HG02981 (cell line): ENCODE measurements around the gene LIMCH1.
"Not testable (repeated sequence)": the region's sequence is repeated elsewhere in the genome, so short reads cannot be mapped to it uniquely, and the experiment has no call there.

Experiments used
- ATAC-seq: cut with Tn5 transposase; IDR thresholded peaks from one replicate; pipeline ENCODE4 v1.9.1; 2021; ENCODE audit warnings: mild to moderate bottlenecking, moderate library complexity; ENCODE audit not compliant: unreplicated experiment

LIMCH1 gene

DNA sequence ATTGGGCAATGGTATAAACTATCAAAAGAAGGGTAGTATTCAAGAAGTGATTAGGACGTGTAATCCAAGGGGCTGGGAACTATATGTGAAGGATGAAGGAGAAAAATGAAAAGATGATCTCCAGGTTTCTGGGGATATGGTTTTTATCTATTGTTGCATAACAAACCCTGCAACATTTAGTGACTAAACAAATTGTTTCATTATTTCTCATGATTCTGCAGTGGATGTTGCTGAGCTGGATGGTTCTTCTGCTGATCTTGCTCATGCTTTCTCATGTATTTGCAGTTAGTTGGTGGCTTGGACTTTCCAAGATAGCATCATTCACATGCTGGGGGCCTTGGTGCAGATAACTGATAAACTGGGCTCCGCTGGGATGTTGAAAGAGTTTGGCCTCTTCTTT lies 181.5 kb downstream of the LIMCH1 start:
- ATAC-seq, result no peak

DNA sequence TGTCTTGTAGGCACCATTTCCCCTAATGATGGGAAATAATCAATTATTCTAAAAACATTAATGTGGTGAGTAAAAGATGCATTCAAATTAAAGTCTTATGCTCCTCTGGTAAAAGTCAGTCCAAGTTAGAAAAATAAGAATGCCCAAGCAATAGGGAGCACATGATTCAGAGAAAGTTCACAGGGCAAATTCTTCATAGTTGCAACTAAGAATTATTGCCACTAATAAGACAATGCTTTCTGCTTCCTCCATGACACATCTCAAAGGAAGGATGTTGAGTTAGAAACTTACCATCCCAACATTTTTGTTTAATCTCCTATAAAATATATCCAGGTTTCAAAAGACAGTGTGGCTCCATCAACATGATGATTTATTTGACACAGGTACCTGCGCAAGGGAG lies 184.2 kb downstream of the LIMCH1 start:
- ATAC-seq, result no peak

DNA sequence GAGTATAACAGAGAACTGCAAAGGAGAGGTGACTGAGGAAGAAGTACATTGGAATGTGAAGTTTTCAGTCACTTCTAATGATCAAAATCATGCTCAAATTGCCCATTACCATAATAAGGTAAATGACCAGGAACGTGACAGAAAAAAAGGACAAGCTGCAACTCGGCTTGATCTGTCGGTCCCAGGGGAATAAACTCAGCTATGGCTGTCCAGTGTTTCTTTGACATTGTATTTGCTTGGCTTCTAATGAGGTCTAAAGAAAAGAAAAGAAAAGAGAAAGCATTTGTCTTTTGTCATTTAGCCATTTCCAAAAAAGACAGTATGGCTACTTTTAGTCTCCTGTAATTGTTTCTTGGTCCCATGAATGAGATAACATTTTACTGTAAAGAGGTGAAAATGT lies 185.3 kb downstream of the LIMCH1 start:
- no peak for ATAC-seq

DNA sequence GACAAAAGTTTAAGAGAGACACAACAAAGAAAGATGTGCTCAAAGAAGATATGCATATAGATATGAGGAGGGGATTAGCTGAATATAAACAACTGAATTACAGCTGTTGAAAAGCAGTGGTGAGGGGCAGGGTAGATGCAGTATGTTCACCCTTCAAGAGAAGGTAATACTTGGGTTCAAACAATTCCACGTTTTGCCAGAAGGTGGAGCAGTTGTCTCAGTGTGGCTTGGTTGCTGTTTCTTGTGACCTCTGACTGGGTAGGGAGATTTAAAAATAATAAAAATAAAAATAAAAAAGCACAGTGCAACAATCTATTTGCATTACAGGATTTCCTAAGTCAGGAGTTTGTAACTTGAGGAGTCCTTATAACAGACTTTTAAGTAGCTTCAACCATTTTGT lies 187.3 kb downstream of the LIMCH1 start:
- ATAC-seq, result no peak

DNA sequence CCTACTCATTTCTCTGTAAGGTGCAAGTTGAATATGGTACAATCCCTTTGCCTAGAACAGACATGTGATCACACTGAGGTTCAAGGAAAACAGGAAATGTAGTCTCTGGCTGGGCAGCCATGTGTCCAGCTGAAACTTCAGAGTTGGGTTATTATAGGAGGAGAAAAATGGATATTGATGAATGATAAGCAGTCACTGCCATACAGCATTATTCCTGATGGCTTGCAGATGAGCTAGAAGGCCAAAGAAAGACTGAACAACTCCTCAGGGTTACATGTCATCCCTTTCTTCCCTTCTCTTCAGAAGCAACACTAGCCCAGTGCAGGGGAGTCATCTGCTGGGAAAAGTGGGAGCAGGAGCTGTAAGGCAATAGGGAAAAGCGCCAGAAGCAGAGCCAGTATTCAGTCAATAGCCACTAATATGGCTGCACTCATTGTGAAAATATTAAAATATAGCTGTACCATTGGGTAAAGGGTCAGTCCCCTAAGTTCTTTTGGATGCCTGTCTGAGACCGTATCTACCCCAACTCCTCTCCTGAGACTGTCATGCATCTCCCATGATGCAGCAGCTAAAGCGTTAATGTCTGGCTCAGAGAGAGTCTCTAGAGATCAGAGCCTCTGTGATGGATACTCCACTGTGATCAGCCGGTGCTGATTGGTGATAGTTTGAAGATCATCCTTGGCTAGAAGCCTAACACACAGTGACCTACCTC lies 190.1 kb downstream of the LIMCH1 start:
- no peak for ATAC-seq

DNA sequence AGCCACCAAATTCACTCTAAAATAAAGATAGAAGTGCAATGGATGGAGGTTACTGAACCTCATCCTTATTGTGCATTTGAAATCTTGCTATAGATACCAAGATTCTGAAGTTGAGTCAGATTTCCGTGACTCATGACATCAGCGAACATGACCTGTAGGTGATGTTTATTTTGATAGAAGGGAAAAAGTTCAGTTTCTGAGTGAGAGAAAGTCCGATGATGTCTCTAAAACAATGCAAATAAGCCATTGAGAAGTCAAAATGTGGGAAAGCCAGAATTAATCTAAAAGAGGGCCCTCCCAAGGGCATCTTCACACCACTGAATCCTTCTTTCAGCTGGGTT lies 190.6 kb downstream of the LIMCH1 start:
- ATAC-seq, result no peak

DNA sequence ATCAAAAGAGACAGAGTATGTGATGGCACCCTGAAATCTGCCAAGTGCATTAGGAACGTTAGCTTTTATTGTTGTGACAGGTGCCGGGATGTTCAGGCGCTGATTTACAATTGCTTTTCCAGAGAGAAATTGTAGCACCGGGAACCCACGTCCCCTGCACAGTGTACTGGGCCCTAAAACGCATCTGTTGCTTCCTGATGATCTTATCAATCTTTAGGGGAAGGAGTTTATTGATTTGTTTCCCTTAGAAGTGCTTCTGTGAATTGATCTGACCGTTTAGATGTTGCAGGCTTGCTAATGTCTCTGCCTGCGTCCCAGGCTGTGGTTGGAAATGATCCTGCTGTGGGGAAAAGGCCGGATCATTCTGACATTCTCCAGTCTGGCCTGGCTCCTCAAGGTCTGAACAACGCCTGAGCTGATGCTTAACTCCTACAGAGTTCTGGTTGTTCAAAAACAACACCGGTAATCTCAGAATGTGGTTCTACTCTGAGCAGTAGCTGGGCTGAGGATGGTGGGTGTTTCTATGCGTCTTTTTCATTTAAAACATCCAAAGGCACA lies 193.7 kb downstream of the LIMCH1 start:
- no peak for ATAC-seq

DNA sequence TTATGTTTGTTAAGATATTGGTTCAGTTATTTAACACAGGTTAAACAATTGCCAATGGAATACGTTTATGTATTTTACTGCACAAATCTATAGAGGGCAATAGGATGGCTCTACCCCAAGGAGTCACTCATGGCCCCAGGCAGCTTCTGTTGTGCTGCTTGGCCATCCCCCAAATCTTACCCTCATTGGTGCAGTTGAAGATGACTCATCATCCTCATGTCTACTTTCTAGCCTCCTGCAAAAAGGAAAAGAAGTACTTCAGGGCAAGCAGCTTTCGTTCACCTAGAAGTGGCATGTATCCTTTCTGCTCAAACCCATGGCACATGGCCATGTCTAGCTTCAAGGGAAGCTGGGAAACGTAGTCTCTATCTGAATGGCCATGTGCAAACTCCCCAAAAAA lies 196.4 kb downstream of the LIMCH1 start:
- ATAC-seq, result no peak

DNA sequence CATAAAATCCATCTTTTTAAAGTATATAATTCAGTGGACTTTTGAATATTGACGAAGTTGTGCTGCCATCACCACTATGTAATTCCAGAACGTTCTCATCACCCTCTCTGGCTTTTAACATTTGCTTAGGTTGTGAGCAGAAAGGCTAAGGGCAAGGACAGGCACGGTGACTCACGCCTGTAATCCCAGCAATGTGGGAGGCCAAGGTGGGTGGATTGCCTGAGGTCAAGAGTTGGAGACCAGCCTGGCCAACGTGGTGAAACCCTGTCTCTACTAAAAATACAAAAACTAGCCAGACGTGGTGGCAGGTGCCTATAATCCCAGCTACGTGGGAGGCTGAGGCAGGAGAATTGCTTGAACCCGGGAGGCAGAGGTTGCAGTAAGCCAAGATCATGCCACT lies 199.5 kb downstream of the LIMCH1 start:
- ATAC-seq, result not testable (repeated sequence)

DNA sequence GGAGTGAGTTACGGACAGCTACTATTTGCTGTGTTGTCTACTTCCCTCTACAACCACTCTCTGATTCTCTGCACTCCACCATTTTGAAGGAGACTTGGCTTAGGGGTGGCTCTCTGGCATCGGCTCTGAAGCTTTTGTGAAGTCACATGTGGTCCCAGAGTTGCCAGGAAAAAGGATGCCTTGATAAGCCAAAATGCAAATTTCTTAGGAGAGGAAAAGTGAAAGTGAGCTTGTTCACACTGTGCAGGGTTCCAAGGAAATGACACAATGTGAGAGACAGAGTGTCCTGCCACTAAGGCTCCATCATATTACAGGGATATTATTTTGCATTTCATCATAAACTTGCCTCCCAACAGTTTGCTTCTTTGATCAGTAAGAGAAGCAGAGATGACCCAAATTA lies 203.4 kb downstream of the LIMCH1 start:
- no peak for ATAC-seq

DNA sequence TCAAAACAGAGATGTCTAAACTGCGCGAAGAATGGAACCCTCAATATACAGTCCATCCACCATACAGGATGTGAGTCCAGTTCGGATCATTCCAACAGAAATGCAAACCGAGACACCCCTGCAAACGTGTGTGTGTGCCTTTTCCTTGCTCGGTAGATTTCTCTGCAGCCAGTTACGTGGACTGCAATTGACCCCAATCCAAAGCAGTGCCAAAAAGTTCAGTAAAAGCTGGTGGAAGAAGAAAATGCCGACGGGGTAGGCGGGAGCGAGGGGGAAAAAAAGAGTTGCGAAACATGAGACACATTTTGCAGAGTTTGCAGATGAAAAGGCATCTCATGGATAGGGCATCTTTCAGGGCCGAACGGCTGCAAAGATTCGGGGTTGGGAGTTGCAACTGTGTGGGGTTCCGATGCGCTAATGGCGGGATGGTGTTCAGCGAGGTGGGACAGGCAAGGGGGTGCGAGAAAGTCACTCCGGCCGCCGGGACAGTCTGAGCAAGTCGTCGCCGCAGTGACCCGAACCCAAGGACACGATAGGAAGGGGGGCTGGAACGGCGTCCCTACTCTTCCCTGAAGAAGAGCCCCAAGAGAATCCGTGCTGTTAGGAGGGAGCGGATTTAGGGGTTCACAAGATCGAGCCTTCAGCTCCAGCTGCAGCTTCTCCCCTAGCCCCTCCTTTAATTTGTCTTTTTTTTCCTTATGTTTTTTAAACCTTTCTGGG lies 206.8 kb downstream of the LIMCH1 start:
- ATAC-seq, result no peak

DNA sequence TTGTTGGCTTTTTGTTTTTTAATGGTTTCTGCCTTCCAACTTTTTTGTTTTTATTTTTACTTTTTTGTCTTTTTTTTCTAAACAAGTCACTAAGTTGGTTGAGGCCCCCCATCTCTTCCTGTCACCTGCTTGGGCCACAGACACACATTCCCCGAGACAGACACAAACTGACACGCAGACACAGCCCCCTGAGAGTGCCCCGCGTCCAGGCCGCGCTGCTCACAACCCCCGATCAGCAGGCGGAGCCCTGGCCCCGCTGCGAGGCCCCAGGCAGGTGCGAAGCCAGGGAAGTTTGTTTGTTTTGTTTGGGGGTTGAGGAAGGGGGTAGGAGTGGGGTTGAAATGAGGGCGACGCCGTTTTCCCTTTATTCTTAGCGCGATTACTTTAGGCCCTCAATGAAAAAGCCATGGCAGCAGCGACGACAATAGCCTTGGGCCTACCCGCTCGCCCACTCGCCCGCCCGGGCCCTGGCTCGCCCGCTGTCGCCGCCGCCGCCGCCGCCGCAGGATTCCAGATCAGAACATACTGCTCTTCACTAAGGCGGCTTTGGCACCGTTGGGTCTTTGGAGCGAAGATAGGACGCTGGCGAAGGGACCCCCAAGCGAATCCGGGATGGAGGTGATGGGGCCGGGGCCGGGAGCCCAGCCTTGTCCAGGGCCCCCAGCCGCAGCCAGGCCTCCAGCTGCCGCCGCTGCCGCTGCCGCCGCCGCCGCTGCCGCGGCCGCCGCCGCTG lies 207.5 kb downstream of the LIMCH1 start:
- ATAC-seq, result no peak

DNA sequence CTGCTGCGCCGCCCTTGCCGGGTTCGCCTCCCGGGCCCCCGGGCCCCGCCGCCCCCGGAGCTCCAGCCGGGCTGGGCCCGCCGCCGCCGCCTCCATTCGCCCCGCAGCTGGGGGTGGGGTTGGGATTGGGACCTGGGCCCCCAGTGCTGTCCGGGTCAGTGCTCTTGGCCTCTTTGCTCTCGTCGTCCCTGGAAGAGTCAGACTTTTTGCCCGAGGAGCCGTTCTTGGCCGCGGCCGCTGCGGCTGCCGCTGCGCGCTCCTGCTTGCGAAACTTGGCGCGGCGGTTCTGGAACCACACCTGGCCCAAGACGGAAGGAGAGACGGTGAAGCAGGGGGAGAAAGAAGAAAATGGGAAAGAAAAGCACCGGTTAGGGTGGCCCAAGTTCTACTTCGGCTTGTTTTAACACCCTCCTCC lies 208.1 kb downstream of the LIMCH1 start:
- ATAC-seq, result no peak

DNA sequence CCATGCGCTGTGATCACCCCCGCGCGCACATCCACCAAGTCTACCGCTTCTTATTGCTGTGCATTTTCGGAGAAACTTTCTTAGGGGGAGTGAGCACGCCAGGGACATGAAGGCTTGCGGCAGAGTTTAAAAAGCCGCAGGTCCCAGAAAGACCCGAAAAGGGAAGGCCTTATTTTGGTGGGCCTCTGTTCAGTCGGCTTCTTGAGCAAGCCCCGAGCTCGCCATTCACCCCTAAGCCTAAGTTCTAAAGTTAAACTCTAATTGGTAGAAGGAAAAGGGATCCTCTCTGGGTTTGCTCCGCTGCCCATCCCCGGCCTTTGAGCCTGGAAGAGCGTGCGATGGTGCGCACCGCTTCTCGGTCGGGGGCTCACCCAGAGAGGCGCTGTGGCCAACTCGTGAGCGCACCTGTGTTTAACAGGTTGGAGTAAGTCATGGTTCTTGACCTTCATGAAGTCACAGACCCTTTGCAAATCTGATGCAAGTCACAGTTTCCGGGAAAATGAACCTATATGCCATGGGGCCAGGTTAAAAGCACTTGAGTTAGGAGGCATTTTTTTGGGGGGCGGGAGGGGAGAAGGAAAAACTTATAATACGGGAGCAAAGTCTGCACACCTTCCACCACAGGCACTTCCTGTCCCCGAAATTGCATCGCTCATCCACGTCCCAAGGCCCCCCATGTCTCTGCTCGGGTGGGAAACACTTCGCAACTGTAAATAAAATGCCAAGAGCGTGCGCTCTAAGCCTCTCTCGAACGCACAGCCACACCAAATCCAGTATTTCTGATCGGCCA lies 208.7 kb downstream of the LIMCH1 start:
- ATAC-seq, result no peak

DNA sequence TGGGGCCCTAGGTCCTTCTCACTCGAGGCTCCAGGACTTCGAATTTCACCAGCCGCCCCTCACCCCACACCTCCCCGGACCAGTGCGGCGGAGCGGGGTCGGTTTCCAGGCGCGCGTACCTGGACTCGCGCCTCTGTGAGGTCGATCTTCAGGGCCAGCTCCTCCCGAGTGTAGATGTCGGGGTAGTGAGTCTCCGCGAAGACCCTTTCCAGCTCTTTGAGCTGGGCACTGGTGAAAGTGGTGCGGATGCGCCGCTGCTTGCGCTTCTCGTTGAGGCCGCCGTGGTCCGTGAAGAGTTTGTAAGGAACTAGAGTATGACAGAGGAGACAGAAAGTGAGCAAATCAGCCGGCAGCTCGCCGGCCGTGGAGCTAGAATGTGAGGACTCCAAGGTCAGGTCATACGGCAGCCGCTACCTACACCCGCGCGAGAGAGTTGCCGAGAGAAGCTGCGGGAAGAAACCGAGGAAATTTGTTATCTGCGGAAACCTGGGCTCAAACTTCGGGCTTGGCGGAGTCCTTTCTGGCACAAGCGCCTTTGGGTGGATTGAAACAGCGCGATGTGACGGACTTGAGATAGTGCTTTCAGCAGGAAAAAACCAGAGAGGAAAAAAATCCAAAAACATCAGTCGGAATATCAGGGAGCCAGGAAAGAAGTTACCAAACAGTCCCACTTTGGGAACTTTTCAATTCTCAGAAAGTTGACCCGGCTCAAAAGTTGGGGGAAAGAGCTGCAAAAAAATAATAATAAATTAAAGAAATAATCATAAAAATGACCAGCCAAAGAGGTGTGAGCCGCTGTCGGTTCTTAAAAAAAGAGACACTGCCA lies 209.5 kb downstream of the LIMCH1 start:
- ATAC-seq, result no peak

DNA sequence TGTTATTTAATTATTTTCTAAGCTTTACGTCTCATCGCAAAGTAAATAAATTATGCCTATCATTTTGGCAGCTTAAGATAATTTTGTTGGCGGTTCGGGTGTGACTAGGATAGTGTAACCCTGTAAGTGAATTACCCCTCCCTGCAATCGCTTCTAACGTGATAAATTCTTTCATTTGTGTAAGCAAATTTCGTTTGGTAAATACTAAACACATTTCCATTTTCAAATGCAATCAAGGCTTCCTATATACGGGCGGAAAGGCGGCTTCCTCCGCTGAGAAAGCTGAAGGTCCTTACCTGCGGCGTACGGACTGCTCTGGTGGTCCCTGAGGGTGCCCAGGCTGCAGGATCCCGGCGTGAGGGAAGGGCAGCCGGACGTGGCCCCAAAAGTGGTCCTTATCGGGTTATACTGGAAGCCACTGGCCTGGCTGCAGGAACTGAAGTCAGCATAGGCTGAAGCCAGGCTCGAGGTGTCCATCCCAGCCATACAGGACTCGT lies 210.2 kb downstream of the LIMCH1 start:
- no peak for ATAC-seq

DNA sequence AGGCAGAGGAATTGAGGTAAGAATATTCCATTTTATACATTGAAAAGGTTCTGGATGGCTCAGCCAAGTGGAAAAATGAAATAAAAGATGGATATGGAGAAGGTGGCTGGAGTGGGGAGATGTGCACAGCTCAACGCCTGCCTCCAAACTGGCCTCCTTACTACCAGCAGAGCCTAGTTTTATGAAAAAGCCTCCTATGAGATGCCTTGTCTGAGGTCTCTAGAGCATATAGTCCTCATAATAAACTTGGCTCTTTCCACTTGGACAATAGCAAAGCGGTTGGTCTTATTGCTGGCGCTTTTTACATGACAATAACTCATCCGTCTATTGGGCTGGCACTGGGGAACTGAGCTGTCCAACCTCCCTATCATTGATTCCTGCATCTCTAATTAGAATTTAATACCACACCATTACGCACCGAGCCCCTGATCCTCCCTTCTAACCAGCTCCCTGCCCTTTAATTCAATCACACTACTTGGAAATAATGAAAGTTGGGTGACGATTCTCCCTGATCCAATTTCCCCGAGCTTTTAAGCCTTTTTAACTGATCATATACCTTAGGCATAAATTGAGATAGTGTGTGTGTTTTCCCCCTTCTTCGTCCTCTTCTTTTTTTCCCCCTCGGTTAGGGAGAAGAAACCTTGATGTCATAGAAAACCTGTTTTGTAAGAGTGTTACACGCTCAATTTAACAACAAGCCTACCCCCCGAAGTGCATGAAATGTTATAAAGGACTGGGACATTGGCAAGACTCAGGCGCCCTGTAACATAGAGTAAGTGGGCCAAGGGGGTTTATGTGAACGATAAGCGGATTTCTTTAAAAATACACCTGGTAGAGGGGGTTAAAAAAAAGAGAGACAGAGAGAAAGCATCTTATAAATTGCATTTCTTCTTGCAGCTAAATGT lies 210.9 kb downstream of the LIMCH1 start, which contains the start of gene PHOX2B:
PHOX2B (minus strand) TSS at position 155 of the 905 bp plus-strand sequence; CDS start at position 40, 115 bp downstream.
- no peak for ATAC-seq

DNA sequence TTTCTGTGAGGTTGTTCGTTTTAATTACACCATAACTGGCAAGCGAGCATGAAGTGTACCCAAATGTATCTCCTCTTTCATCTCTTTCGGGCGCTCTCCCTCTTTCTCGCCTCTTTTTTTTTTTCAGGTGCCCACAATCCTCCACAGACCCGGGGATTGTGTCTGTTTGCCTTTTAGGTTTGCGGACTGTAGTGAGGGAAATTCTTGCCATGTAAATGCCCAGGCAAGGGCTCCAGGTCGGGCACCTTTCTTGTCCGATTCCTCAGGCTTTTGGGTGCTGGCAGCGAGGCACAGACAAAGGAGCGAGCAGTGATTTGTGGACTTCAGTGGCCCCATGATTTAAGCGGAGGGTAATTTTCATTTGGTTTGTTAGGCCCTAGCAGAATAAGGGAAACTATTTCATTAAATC lies 211.7 kb downstream of the LIMCH1 start:
- ATAC-seq, result no peak
